HEK293 (cell line): ENCODE data around the gene TRAT1.

ENCODE experiments used
- CTCF ChIA-PET: fragments of 350-600 bp; formaldehyde crosslinking; extraction: SDS; loops from one replicate; lab custom pipeline; 2021; ENCODE audit warnings: antibody characterized with exemption; lab: Yijun Ruan, JAX
- POLR2A ChIA-PET: fragments of 300-600 bp; formaldehyde crosslinking; extraction: SDS; loops from one replicate; lab custom pipeline; 2020; ENCODE audit warnings: antibody characterized with exemption, inconsistent platforms; lab: Yijun Ruan, JAX
- H3K27ac ChIP-seq: fragments of 200-500 bp; sonication (Bioruptor generic); 2 replicates; pipeline ENCODE4 v1.5.1; 2014; ENCODE audit warnings: low read depth, low read length, control low read depth, inconsistent platforms; ENCODE audit errors: extremely low read depth
- H3K36me3 ChIP-seq, 2 experiments: fragments of 200-500 bp in 1 of 2; sonication (Bioruptor generic) in 1 of 2; 1 replicate in 1 of 2; 2 replicates in 1 of 2; pipeline ENCODE4 v1.5.1; 2014 to 2017; ENCODE audit warnings: inconsistent platforms in 2 of 2, low read length in 2 of 2; ENCODE audit not compliant: control insufficient read depth in 2 of 2, insufficient read depth in 1 of 2
- H3K4me1 ChIP-seq: fragments of 200-500 bp; sonication (Bioruptor generic); 2 replicates; pipeline ENCODE4 v1.5.1; 2014; ENCODE audit warnings: mild to moderate bottlenecking, low read length, inconsistent platforms; ENCODE audit not compliant: control insufficient read depth, insufficient read depth
- H3K4me3 ChIP-seq: 2 replicates; pipeline ENCODE4 v1.5.1; 2011; ENCODE audit warnings: low read depth, mild to moderate bottlenecking, control low read depth, low read length, moderate library complexity
- H3K9me3 ChIP-seq: fragments of 200-500 bp; sonication (Bioruptor generic); 2 replicates; pipeline ENCODE4 v1.5.1; 2014; ENCODE audit warnings: low read depth, low read length, inconsistent platforms; ENCODE audit not compliant: control insufficient read depth, insufficient read depth
- GFI1B ChIP-seq: fragments of 450-650 bp; formaldehyde crosslinking; IDR thresholded peaks from 2 replicates; pipeline ENCODE4 v1.5.1; 2016; ENCODE audit warnings: missing biosample characterization, missing genetic modification characterization
- IKZF3 ChIP-seq: fragments of 450-650 bp; IDR thresholded peaks from 2 replicates; pipeline ENCODE4 v1.5.0; 2018; ENCODE audit warnings: missing biosample characterization, mild to moderate bottlenecking, missing genetic modification characterization, moderate library complexity
- KLF1 ChIP-seq: fragments of 450-650 bp; formaldehyde crosslinking; IDR thresholded peaks from 2 replicates; pipeline ENCODE4 v1.5.1; 2016; ENCODE audit warnings: missing biosample characterization, missing genetic modification characterization
- OSR2 ChIP-seq: fragments of 450-650 bp; formaldehyde crosslinking; IDR thresholded peaks from 2 replicates; pipeline ENCODE4 v1.5.1; 2016; ENCODE audit warnings: missing biosample characterization, missing genetic modification characterization
- PRDM10 ChIP-seq: fragments of 450-650 bp; formaldehyde crosslinking; IDR thresholded peaks from 2 replicates; pipeline ENCODE4 v1.5.1; 2016; ENCODE audit warnings: missing biosample characterization, missing genetic modification characterization
- SP3 ChIP-seq: fragments of 450-650 bp; formaldehyde crosslinking; IDR thresholded peaks from 2 replicates; pipeline ENCODE4 v1.5.1; 2016; ENCODE audit warnings: missing biosample characterization, missing genetic modification characterization
- TCF7L2 ChIP-seq: IDR thresholded peaks from 2 replicates; pipeline ENCODE4 v1.6.1; 2011; ENCODE audit warnings: low read depth, mild to moderate bottlenecking, inconsistent platforms, low read length, moderate library complexity, borderline replicate concordance
- YY2 ChIP-seq: fragments of 450-650 bp; formaldehyde crosslinking; IDR thresholded peaks from 2 replicates; pipeline ENCODE4 v1.5.1; 2016; ENCODE audit warnings: missing biosample characterization, missing genetic modification characterization
- ZFP41 ChIP-seq: fragments of 450-650 bp; formaldehyde crosslinking; IDR thresholded peaks from 2 replicates; pipeline ENCODE4 v1.5.1; 2016; ENCODE audit warnings: missing biosample characterization, missing genetic modification characterization, borderline replicate concordance
- ZNF148 ChIP-seq: fragments of 450-650 bp; formaldehyde crosslinking; IDR thresholded peaks from 2 replicates; pipeline ENCODE4 v1.5.0; 2017; ENCODE audit warnings: missing biosample characterization, missing genetic modification characterization, borderline replicate concordance
- ZNF174 ChIP-seq: fragments of 450-650 bp; formaldehyde crosslinking; IDR thresholded peaks from 2 replicates; pipeline ENCODE4 v1.5.0; 2017; ENCODE audit warnings: missing biosample characterization, mild to moderate bottlenecking, missing genetic modification characterization
- ZNF223 ChIP-seq: fragments of 450-650 bp; formaldehyde crosslinking; IDR thresholded peaks from 2 replicates; pipeline ENCODE4 v1.5.1; 2016; ENCODE audit warnings: missing biosample characterization, missing genetic modification characterization
- ZNF23 ChIP-seq: fragments of 450-650 bp; formaldehyde crosslinking; IDR thresholded peaks from 2 replicates; pipeline ENCODE4 v1.5.1; 2016; ENCODE audit warnings: missing biosample characterization, missing genetic modification characterization, borderline replicate concordance
- ZNF311 ChIP-seq: fragments of 450-650 bp; formaldehyde crosslinking; IDR thresholded peaks from 2 replicates; pipeline ENCODE4 v1.5.1; 2017; ENCODE audit warnings: missing biosample characterization, missing genetic modification characterization, borderline replicate concordance
- ZNF37A ChIP-seq: fragments of 450-650 bp; IDR thresholded peaks from 2 replicates; pipeline ENCODE4 v1.5.1; 2018; ENCODE audit warnings: missing biosample characterization, missing genetic modification characterization
- ZNF394 ChIP-seq: fragments of 450-650 bp; formaldehyde crosslinking; IDR thresholded peaks from 2 replicates; pipeline ENCODE4 v1.5.1; 2016; ENCODE audit warnings: missing biosample characterization, missing genetic modification characterization, mild to moderate bottlenecking, moderate library complexity, borderline replicate concordance
- ZNF404 ChIP-seq: fragments of 450-650 bp; formaldehyde crosslinking; IDR thresholded peaks from 2 replicates; pipeline ENCODE4 v1.5.1; 2017; ENCODE audit warnings: missing biosample characterization, missing genetic modification characterization
- ZNF423 ChIP-seq: fragments of 450-650 bp; formaldehyde crosslinking; IDR thresholded peaks from 2 replicates; pipeline ENCODE4 v1.5.1; 2016; ENCODE audit warnings: missing biosample characterization, missing genetic modification characterization
- ZNF488 ChIP-seq: fragments of 450-650 bp; formaldehyde crosslinking; IDR thresholded peaks from 2 replicates; pipeline ENCODE4 v1.5.1; 2016; ENCODE audit warnings: missing biosample characterization, missing genetic modification characterization
- ZNF549 ChIP-seq: fragments of 450-650 bp; IDR thresholded peaks from 2 replicates; pipeline ENCODE4 v1.5.1; 2018; ENCODE audit warnings: missing biosample characterization, missing genetic modification characterization, mild to moderate bottlenecking, inconsistent platforms, moderate library complexity
- ZNF571 ChIP-seq: fragments of 450-650 bp; formaldehyde crosslinking; IDR thresholded peaks from 2 replicates; pipeline ENCODE4 v1.5.0; 2017; ENCODE audit warnings: missing biosample characterization, missing genetic modification characterization
- ZNF664 ChIP-seq: fragments of 450-650 bp; formaldehyde crosslinking; IDR thresholded peaks from 2 replicates; pipeline ENCODE4 v1.5.1; 2016; ENCODE audit warnings: missing biosample characterization, missing genetic modification characterization
- ZNF677 ChIP-seq: fragments of 450-650 bp; IDR thresholded peaks from 2 replicates; pipeline ENCODE4 v1.5.0; 2018; ENCODE audit warnings: missing biosample characterization, mild to moderate bottlenecking, missing genetic modification characterization, moderate library complexity
- ZNF768 ChIP-seq: fragments of 450-650 bp; formaldehyde crosslinking; IDR thresholded peaks from 2 replicates; pipeline ENCODE4 v1.5.1; 2018; ENCODE audit warnings: missing biosample characterization, mild to moderate bottlenecking, missing genetic modification characterization
- ZNF792 ChIP-seq: fragments of 450-650 bp; formaldehyde crosslinking; IDR thresholded peaks from 2 replicates; pipeline ENCODE4 v1.5.1; 2016; ENCODE audit warnings: missing biosample characterization, missing genetic modification characterization
- ZNF830 ChIP-seq: fragments of 450-650 bp; IDR thresholded peaks from 2 replicates; pipeline ENCODE4 v1.5.0; 2018; ENCODE audit warnings: missing biosample characterization, missing genetic modification characterization, low read depth, mild to moderate bottlenecking, moderate library complexity

Gene TRAT1

GRCh38 chr3:108830381-108830780 lies 7.8 kb downstream of the TRAT1 start (continued):
- no peak for TF ChIP-seq ZNF394
- no peak for TF ChIP-seq ZNF571 (tag by site-specific recombination)
- no peak for TF ChIP-seq ZFP41 (tag by site-specific recombination)
- no peak for TF ChIP-seq ZNF404 (tag by site-specific recombination)
- TF ChIP-seq, all 188 proteins: peak for 0

GRCh38 chr3:108830991-108831614 lies 8.5 kb downstream of the TRAT1 start:
- H3K4me1 ChIP-seq: 0 out of 2 replicates have a peak, but pooled peaks cover 2% of the 10 kb centered on the region
- no peaks in the 10 kb centered on the region for H3K9me3 ChIP-seq
- H3K36me3 ChIP-seq: no peaks in the 10 kb centered on the region
- ChIA-PET CTCF (interaction anchor here (0.6 to 0.7 kb wide), 3 partner anchors 24 to 1357 kb away, joined by 3 to 5 read pairs (median 3); no protein-coding TSS in a partner anchor), POLR2A (no interaction called here)
- H3K27ac ChIP-seq: no peak overlapping the region
- no peak for TF ChIP-seq ZNF311 (tag by site-specific recombination)
- no peak for TF ChIP-seq GFI1B (tag by site-specific recombination)
- no peak for TF ChIP-seq ZNF488 (tag by site-specific recombination)
- TF ChIP-seq ZNF549 (tag by site-specific recombination): no peak
- H3K4me3 ChIP-seq: no peak overlapping the region

GRCh38 chr3:108833611-108834010 lies 11.0 kb downstream of the TRAT1 start:
- ChIA-PET POLR2A (no interaction called here), CTCF (interaction anchor here (0.6 kb wide), 1 partner anchor 39 kb away, joined by 6 read pairs; no protein-coding TSS in a partner anchor)
- Histone ChIP-seq H3K36me3 (no peaks in the 10 kb centered on the region), H3K27ac (no peak overlapping the region), H3K9me3 (no peaks in the 10 kb centered on the region), H3K4me1 (no peaks in the 10 kb centered on the region), H3K4me3 (no peak overlapping the region)
- TF ChIP-seq ZNF830 (no peak), ZNF677 (tag by site-specific recombination) (no peak), ZNF792 (no peak), ZNF394 (no peak), SP3 (tag by site-specific recombination) (no peak), ZNF148 (tag by site-specific recombination) (no peak), OSR2 (tag by site-specific recombination) (no peak), PRDM10 (no peak), YY2 (tag by site-specific recombination) (no peak), ZNF664 (tag by site-specific recombination) (no peak), ZNF23 (tag by site-specific recombination) (no peak), ZNF174 (tag by site-specific recombination) (no peak), TCF7L2 (no peak), ZNF37A (tag by site-specific recombination) (no peak), KLF1 (tag by site-specific recombination) (no peak), ZNF768 (tag by site-specific recombination) (no peak), ZNF423 (no peak), ZNF223 (no peak), IKZF3 (tag by site-specific recombination) (no peak)
